ENCODE measurements around the gene SMIM5.

DNA sequence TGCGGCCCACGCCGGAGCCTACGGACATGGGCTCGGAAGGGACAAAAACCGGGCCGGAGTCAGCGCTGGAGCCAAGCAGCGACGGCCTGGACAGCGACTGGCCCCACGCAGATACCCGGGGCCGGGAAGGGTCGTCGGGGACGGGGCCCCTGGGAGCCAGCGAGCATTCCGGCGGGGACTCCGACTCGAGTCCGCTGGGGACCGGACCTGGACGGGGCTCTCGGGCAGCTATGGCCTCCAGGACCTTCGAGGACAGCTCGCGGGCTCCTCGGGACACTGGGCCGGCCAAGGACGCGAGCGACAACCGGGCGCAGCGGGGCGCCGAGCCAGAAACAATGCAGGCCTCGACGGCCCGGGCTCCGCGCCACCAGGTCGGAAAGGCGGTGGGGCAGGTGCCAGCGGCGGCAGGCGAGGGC lies 44.6 kb upstream of the SMIM5 start:
- TF ChIP-seq, protein P1, sequence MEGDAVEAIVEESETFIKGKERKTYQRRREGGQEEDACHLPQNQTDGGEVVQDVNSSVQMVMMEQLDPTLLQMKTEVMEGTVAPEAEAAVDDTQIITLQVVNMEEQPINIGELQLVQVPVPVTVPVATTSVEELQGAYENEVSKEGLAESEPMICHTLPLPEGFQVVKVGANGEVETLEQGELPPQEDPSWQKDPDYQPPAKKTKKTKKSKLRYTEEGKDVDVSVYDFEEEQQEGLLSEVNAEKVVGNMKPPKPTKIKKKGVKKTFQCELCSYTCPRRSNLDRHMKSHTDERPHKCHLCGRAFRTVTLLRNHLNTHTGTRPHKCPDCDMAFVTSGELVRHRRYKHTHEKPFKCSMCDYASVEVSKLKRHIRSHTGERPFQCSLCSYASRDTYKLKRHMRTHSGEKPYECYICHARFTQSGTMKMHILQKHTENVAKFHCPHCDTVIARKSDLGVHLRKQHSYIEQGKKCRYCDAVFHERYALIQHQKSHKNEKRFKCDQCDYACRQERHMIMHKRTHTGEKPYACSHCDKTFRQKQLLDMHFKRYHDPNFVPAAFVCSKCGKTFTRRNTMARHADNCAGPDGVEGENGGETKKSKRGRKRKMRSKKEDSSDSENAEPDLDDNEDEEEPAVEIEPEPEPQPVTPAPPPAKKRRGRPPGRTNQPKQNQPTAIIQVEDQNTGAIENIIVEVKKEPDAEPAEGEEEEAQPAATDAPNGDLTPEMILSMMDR (IDR thresholded peaks at IDR 0.05; ENCODE audit: low read depth, low read length) = no peak
- TF ChIP-seq EZH2phosphoT487 (IDR thresholded peaks at IDR 0.05; ENCODE audit: low read depth) = no peak
